Fibroblast of skin of left biceps (primary cell): ENCODE measurements around the gene YIF1B.
"Not testable (repeated sequence)": the region's sequence is repeated elsewhere in the genome, so short reads cannot be mapped to it uniquely, and the experiment has no call there.

Experiments used
- DNase-seq, 2 experiments: peaks; one replicate each; pipeline ENCODE4 v3.0.0-alpha.2; 2013; ENCODE audit warnings: low read depth in 2 of 2

Gene YIF1B

GRCh38 chr19:38276942-38277517 is 38.7 kb downstream of the YIF1B start:
- no peak for DNase-seq

DNA sequence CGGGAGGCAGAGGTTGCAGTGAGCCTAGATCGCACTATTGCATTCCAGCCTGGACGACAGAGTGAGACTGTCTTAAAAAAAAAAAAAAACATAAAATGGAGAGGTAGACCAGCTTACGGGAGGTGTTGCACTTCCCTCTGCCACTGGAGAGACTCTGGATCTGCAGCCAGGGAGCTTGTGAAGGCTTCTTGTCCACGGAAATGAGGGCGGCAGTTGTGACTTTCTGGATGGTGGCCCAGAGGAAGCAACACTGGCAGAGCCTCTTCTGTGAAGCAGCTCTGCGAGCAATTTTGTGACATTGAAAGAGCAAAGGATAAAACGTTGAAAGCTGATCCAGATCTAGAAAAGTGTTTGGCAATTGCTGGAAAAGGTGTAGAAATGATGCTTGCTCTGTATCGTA is 41.0 kb downstream of the YIF1B start:
- no peak for DNase-seq

GRCh38 chr19:38273499-38273898 is 42.2 kb downstream of the YIF1B start:
- no peak for DNase-seq

DNA sequence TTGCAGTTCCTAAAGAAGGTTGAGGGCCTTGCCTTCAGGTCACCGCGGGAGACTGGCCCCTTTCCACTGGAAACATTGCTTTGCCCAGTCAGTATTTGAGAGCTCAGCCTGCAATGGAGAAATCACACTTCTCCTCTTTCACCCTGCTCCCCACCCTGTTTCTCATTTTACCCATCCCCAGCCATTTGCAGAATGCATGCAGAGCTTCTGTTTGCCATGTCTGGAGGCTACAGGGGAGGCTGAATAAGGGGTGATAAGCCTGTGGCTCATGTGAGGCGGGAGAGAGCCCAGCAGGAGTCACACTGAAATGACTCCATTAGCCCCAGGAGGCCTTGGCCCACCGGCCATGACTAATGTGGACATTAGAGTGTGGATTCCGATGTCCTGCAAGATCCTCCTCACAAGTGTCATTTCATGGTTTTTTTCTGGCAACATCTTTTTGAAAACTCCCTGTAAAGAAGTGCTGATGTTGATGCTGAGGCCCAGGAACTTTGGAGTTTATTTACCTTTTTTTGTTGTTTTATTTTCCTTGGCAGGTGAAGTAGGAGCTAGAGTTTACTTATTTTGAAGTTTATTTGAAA is 45.1 kb downstream of the YIF1B start:
- no peak for DNase-seq

DNA sequence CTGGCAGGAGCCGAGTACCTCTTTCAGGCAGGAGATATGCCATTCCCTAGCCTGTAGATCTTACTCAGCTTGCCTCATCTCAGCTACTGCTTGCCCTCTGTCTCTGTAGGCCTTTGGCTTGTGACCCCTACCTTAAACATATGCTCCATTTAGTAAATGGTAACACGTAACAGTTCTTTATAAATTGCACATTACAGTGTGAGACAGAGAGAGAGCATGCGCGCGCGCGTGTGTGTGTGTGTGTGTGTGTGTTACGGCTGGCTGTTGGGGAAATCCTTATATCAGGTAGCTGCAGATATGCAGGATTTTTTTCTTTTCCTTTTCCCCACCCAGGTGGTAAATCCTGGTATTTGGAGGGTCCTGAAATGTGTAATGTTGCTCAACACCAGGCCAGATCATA is 47.2 kb downstream of the YIF1B start:
- no peak for DNase-seq

DNA sequence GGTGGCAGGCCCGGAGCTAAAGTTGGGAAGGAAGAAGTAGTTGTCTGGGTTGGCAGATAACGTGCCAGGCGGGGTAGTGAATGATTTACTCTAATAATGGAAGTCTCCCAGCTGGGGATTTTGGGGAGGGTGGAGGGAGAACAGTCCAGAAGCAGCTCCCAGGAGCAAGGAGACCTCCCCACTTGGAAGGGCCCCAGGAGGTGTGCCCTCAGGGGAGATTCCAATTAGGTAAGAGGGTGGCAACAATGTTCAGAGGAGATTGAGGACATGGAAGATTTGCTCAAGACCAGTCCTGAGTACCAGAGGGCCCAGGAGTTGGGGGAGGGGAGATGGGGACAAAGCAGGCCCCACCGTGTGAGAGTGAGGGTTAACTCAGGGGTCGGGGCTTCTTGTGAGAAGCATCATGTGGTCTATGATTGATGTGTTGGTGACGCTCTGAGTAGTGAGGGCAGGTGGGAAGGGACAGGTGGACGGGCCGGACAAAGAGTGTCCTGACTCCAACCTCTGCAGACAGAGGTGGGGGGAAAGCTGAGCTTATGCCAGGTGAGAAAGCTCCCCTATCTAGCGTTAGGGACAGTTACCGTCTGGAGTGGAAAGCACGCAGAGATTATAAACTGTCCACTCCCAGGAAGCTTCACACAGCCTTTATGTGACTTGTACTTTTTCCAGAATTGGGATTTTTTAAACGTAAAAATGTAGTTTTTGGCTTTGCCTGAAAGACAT is 47.8 kb downstream of the YIF1B start:
- DNase-seq = no peak

DNA sequence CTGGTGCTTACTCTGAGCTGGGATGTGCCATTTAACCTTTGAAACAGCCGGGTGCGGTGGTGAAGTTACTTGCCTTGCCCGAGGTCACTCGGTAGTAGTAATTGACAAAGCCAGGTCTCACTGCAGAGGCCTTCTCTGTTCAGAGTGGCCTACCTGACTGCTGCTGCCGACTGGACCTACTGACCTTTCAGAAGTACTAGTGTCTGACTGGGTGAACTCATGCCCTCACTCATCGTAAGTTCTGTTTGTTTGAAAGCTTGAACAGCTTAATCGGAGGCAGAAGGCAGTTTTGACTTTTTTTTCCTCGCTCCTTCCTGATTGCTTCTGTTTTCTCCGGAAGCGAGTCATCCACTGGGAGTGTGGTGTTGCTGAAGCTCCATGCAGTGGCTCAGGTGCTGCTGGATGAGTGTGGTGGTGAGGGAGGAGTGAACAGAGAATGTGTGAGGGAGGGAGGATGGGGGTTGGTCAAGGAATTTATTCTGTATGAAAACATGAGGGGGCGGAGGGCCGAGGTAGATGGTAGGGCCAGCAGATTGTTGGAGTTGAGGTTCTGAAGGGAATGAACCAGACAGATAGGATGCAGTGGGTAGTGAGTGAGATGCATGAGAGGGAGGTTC is 48.7 kb downstream of the YIF1B start:
- no peak for DNase-seq

GRCh38 chr19:38265921-38266429 is 49.8 kb downstream of the YIF1B start:
- no peak for DNase-seq

- no peak for DNase-seq
Observed at GRCh38 chr19:38265213-38265861, 50.4 kb downstream of the YIF1B start.

DNA sequence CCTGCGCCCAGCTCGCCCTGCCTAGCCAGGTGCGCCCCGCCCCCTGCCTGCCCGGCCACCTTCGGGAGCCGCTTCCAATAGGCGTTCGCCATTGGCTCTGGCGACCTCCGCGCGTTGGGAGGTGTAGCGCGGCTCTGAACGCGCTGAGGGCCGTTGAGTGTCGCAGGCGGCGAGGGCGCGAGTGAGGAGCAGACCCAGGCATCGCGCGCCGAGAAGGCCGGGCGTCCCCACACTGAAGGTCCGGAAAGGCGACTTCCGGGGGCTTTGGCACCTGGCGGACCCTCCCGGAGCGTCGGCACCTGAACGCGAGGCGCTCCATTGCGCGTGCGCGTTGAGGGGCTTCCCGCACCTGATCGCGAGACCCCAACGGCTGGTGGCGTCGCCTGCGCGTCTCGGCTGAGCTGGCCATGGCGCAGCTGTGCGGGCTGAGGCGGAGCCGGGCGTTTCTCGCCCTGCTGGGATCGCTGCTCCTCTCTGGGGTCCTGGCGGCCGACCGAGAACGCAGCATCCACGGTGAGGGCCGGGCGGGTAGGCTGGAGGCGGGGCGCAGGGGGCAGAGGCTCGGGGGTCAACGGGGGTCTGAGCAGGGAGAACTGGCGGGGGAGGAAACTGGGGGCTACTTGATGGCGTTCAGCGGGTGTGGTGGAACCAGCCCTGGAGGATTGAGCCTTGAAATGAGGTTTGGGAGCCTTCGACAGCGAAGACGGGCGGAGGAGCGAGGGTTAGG is 51.1 kb downstream of the YIF1B start, which contains the start of gene SPINT2:
Gene SPINT2, plus strand, starts transcription at position 88 of the 727 bp plus-strand sequence. Its CDS starts 320 bp downstream, at position 408.
- no peak for DNase-seq

- DNase-seq = no peak
Observed at GRCh38 chr19:38263689-38264485, 51.9 kb downstream of the YIF1B start.

GRCh38 chr19:38262585-38263268 is 53.0 kb downstream of the YIF1B start:
- DNase-seq = no peak

GRCh38 chr19:38261942-38262341 is 53.8 kb downstream of the YIF1B start:
- not testable (repeated sequence) for DNase-seq

DNA sequence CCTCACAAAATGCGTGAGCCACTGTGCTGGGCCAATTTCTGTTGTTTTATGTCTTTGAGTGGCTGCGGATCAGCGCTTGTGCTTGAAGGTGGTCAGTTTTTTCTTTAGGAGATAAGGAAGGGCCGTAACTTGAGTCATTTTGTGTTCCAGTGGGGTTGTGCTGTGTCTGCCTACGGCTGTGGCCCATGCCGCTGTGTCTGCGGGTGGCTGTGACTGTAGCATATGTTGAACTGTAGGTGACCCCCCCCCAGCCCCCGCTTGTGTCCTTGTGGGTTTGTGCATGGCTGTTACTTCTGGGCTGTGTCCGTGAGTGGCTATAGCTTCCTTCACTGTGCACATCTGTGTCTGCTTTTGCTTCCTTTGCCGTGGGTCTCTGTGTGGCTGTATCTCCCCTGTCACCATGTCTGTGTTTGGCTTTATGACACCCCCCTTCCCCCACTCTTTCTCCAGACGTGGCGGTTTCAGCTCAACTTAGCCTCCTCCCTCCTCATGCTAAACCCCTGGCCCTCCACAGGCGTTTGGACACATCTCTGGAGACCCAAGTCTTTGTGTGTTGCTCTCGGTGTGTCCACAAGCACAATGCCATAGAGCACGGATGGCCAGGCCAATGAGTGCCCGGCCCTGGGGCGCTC is 60.2 kb downstream of the YIF1B start:
- no peak for DNase-seq

GRCh38 chr19:38253788-38254187 is 62.0 kb downstream of the YIF1B start:
- DNase-seq = no peak
